Measurements from ENCODE around the gene SLC5A10.

SLC5A10 gene

DNA sequence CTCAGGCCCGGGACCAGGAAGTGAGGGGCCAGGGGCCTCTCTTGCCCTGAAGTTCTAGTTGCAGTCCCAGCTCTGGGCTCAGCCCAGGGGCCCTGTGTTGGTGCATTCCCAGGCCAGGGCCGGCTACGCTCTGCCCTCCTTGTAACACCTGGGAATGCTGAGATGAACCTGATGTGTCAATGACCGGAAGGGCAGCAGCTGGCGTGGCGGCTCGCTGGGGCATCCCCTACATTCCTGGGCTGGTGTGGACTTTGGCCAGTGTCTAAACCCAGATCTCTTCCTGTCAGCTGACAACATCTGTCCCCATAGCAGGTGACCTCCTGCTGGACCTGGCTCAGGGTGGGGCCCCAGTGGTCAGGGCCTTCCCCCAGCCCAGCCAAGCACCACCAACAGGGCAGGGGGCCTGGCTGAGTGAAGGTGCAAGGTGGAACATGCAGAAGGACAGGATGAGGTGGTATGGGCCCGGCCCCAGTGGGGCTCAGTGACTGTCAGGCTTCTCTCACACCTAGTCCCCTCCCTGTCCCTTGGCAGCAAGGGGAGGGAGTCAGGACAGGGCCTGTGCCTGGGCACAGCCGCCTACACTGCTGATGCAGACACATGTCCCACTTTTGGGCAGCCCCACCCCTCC, 36.7 kb downstream of the SLC5A10 start:
- H3K27ac ChIP-seq: peak overlapping the region; percentile 5; the same call in 1 of the 2 replicates
- TF ChIP-seq, protein P1, sequence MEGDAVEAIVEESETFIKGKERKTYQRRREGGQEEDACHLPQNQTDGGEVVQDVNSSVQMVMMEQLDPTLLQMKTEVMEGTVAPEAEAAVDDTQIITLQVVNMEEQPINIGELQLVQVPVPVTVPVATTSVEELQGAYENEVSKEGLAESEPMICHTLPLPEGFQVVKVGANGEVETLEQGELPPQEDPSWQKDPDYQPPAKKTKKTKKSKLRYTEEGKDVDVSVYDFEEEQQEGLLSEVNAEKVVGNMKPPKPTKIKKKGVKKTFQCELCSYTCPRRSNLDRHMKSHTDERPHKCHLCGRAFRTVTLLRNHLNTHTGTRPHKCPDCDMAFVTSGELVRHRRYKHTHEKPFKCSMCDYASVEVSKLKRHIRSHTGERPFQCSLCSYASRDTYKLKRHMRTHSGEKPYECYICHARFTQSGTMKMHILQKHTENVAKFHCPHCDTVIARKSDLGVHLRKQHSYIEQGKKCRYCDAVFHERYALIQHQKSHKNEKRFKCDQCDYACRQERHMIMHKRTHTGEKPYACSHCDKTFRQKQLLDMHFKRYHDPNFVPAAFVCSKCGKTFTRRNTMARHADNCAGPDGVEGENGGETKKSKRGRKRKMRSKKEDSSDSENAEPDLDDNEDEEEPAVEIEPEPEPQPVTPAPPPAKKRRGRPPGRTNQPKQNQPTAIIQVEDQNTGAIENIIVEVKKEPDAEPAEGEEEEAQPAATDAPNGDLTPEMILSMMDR (conservative IDR thresholded peaks at IDR 0.05): no peak

DNA sequence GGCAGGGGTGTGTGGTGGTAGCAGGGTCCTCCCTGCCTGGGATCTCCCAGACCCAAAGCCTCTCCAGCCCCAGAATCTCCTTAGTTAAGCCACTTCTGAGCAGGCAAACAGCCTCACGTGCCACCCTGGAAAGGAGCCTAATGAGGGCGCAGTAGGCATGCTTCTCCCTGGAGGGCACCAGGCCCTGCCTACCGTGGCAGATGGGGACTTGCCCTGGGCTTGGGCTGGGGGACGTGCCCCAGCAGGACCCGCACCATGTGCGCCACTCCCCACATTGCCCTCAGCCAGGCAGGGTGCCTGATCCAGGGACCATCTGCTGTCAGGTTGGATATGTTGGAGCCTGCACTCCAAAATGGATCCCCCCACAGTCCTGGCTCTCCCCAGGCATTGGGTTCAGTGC, 38.4 kb downstream of the SLC5A10 start:
- TF ChIP-seq, protein P1 (conservative IDR thresholded peaks at IDR 0.05): no peak

DNA sequence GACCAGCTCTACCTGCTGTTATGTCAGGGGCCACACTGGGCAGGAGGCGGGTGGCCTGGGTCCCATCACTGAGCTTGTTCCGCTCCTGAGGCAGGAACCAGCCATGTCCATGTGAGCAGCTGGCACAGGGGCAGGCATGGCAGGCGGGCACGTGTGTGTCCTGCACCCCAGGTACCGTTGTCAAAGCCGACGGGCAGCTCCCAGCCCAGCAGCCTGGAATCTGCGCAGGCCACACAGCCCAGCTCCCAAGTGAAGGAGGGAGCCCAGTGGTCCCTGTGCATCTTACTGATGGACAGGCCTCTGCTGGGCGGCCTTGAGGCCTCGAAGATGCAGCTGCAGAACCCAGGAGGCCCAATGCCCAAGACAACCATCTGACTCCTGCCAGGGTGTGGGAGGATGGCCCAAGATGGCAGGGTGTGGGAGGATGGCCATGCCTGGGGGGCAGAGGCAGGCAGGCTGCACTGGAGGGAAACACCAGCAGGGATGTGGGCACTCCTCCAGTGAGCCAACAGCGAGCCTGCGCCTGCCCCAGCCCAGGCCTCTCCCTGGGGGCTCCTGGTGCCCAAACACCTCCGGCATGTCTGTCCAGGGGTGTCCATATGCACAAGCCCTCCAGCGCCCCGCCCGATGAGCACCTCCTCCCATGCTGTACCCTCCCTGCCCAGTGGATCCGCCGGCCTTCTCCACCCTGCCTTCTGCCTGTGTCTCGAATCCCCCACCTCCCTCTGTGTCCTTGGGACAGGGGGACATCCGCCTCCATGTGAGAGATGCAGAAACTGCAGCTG, 39.8 kb downstream of the SLC5A10 start:
- H3K27ac ChIP-seq: no peak overlapping the region

More for the DNA sequence above, 38.4 kb downstream of the SLC5A10 start:
- H3K27ac ChIP-seq: no peak overlapping the region

DNA sequence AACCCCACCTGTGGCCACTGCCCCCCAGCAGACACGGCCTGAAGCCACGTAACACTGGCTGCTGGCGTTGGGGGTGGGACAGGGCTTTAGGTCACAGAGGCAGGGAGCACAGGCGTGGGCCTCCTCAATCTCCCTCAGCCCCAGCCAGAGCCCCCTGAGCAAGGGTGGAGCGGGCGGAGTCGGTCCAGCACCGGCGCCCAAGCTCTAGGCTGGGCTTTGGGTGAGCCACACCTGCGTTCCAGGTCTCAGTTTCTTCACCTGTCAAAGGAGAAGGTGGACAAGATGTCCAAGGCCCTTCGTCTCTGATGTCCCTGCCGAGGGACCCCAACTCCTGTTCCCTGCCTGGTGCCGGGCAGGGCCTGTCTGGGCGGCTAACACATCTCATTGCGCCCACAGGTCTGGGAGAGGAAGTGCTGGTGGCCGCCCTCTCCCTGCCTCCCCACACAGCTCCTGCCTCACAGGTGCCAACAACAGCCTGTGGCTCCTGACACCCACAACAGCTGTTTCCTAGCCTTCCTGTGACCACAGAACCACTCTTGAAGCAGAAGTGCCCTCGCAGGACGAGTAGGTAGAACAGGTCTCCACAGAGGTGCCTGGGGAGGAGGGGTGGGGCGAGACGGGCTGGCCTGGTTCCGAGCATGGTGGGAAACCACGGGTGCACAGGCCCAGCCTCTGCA, 40.6 kb downstream of the SLC5A10 start:
- TF ChIP-seq, protein P1 (conservative IDR thresholded peaks at IDR 0.05): no peak
- H3K27ac ChIP-seq: no peak overlapping the region

More for the DNA sequence above, 39.8 kb downstream of the SLC5A10 start:
- TF ChIP-seq, protein P1 (conservative IDR thresholded peaks at IDR 0.05): no peak

DNA sequence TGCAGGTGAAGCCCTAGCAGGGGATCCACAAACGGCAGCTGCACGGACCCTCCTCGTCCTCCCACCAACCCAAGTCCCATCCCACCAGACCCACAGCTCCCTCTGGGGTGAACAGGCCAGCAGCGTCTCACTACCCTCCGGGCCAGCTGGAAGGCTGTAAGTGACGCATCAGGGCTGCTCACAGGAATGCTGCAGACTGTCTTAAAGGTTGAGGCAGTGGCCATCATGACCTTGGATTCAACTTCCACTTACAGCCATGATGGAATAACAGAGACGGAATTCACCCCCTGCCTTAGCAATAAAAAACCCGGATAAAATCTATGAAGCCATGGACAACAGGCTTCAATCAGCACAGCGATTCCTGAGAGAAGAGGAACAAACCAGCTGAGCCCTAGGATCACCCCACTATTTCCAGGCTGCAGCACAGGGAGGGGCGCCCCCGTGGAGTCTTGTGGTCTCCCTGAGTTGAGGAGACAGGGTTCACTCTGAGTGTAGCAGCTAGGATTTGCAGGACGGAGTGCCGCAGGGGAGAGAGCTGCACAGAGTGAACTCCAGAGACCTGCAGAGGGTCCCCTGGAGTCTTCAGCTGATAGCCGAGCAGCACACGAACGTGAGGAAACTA, 42.1 kb downstream of the SLC5A10 start:
- TF ChIP-seq, protein P1 (conservative IDR thresholded peaks at IDR 0.05): no peak

DNA sequence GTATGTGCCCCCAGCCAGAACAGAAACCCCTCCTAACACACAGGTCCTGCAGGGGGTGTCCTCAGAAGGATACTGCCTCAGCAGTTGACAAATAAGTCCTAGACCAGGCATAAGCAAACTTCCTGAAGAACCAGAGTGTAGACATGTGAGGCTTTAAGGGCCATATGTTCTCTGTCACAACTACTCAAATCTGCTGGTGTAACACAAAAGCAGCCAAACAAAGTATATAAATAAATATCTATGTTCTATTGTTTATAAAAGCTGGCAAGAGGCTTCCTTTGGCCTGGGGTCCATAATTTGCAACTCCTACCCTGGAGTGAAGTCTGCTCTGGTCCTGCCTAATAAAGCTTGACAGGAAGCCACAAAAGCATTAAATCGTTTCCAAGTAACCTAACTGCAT, 42.7 kb downstream of the SLC5A10 start:
- H3K27ac ChIP-seq: peak overlapping the region; percentile 27; the same call in 1 of the 2 replicates
- TF ChIP-seq, protein P1 (conservative IDR thresholded peaks at IDR 0.05): no peak

More for the DNA sequence above, 42.1 kb downstream of the SLC5A10 start:
- H3K27ac ChIP-seq: peak overlapping the region; percentile 27; the same call in 1 of the 2 replicates

DNA sequence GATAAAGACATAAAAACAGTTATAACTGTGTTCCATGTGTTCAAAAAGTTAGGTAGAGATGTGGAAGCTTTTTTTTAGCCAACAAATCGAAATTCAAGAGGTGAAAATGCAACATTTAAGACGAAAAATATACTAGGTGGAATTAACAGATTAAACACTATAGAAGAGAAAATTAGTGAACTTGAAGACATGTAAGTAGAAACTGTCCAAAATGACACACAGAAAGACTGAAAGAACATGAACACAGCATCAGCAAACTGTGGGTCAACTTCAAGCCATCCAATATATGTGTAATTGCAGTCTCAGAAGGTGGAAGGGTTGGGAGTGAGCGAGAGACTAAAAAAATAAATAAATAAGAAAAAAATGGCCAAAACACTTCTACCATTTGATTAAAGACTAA, 43.3 kb downstream of the SLC5A10 start:
- H3K27ac ChIP-seq: no peak overlapping the region
- TF ChIP-seq, protein P1 (conservative IDR thresholded peaks at IDR 0.05): no peak
